HG03521 (cell line): ENCODE data around the gene CTSK.

Experiments
- ATAC-seq: cut with Tn5 transposase; IDR thresholded peaks from one replicate; pipeline ENCODE4 v1.9.1; 2021; ENCODE audit warnings: mild to moderate bottlenecking, moderate library complexity; ENCODE audit not compliant: unreplicated experiment

The CTSK gene

GRCh38 chr1:150763018-150763417 is 45.0 kb downstream of the CTSK start:
- ATAC-seq, result no peak

- no peak for ATAC-seq
Measured at GRCh38 chr1:150762552-150762951, 45.5 kb downstream of the CTSK start.

GRCh38 chr1:150761801-150762200 is 46.3 kb downstream of the CTSK start:
- no peak for ATAC-seq

GRCh38 chr1:150760013-150760412 is 48.0 kb downstream of the CTSK start:
- ATAC-seq, result no peak

GRCh38 chr1:150753416-150753815 is 54.6 kb downstream of the CTSK start:
- ATAC-seq, result no peak

GRCh38 chr1:150751443-150751842 is 56.6 kb downstream of the CTSK start:
- no peak for ATAC-seq

GRCh38 chr1:150749720-150750311 is 58.2 kb downstream of the CTSK start:
- ATAC-seq, result no peak

GRCh38 chr1:150748878-150749719 is 59.0 kb downstream of the CTSK start:
- ATAC-seq, result no peak
